H1 (cell line): ENCODE results near the gene CROT. TPM values are rescaled to one million over a fixed set of nuclear protein-coding genes. Genes with fewer than 3 reads are reported as not detected.
"Not testable (repeated sequence)": the region's sequence is repeated elsewhere in the genome, so short reads cannot be mapped to it uniquely, and the experiment has no call there.

Source experiments
- CTCF ChIA-PET: fragments of 300-600 bp; sonication (Branson Sonifier 250); formaldehyde crosslinking; loops from one replicate; lab custom pipeline; 2021; ENCODE audit not compliant: partially characterized antibody; lab: Charles Lee
- POLR2A ChIA-PET: fragments of 300-600 bp; sonication (Branson Sonifier 250); formaldehyde crosslinking; loops from one replicate; lab custom pipeline; 2021; ENCODE audit warnings: inconsistent platforms; ENCODE audit not compliant: partially characterized antibody; lab: Charles Lee
- DNase-seq, 2 experiments: peaks; one replicate each; pipeline versions ENCODE4 v3.0.0 to v3.0.0-alpha.2; 2010 to 2022; ENCODE audit warnings: low spot score in 2 of 2, low read depth in 1 of 2, mixed read lengths in 1 of 2
- FAIRE-seq: peaks from 2 replicates; lab custom pipeline; 2011; peaks lifted over from hg19 to GRCh38; lab: Jason Lieb, UNC
- H2AFZ ChIP-seq: 2 replicates; pipeline ENCODE4 v1.8.1; 2012; ENCODE audit warnings: low read length, inconsistent platforms
- H2AK5ac ChIP-seq: 2 replicates; pipeline ENCODE4 v1.6.1; 2013; ENCODE audit warnings: low read depth, low read length
- H2BK120ac ChIP-seq: replicated peaks from 2 replicates; pipeline ENCODE3; 2013; ENCODE audit warnings: low read depth, low read length, inconsistent platforms
- H2BK12ac ChIP-seq: 2 replicates; pipeline ENCODE4 v1.6.1; 2013; ENCODE audit warnings: low read depth, low read length
- H2BK15ac ChIP-seq: 2 replicates; pipeline ENCODE4 v1.6.1; 2013; ENCODE audit warnings: low read length
- H2BK20ac ChIP-seq: 2 replicates; pipeline ENCODE4 v1.6.1; 2013; ENCODE audit warnings: low read length
- H2BK5ac ChIP-seq: 2 replicates; pipeline ENCODE4 v1.6.1; 2013; ENCODE audit warnings: low read depth, low read length
- H3K14ac ChIP-seq: 2 replicates; pipeline ENCODE4 v1.6.1; 2013; ENCODE audit warnings: inconsistent platforms; ENCODE audit not compliant: insufficient read length
- H3K18ac ChIP-seq: 2 replicates; pipeline ENCODE4 v1.6.1; 2013; ENCODE audit warnings: low read length; ENCODE audit errors: extremely low read depth
- H3K23ac ChIP-seq: 2 replicates; pipeline ENCODE4 v1.6.1; 2013; ENCODE audit warnings: inconsistent platforms; ENCODE audit not compliant: insufficient read length
- H3K23me2 ChIP-seq: 2 replicates; pipeline ENCODE4 v1.6.1; 2013; ENCODE audit warnings: low read depth, low read length
- H3K27ac ChIP-seq: 2 replicates; pipeline ENCODE4 v1.6.1; 2011; ENCODE audit warnings: low read depth, low read length, inconsistent platforms
- H3K27me3 ChIP-seq, 4 experiments: replicated peaks in 1 of 4; 1 replicate in 1 of 4; 2 replicates in 3 of 4; pipeline versions ENCODE4 v1.6.1 to v1.8.1; 2011 to 2013; ENCODE audit warnings: low read length in 3 of 4, mild to moderate bottlenecking in 3 of 4, inconsistent platforms in 2 of 4, mixed read lengths in 2 of 4, moderate library complexity in 1 of 4; ENCODE audit not compliant: control insufficient read depth in 3 of 4, insufficient read depth in 3 of 4; ENCODE audit errors: extremely low read depth in 1 of 4
- H3K36me3 ChIP-seq, 4 experiments: 2 replicates each; pipeline versions ENCODE4 v1.6.1 to v1.8.1; 2011 to 2013; ENCODE audit warnings: mild to moderate bottlenecking in 4 of 4, low read length in 3 of 4, moderate library complexity in 2 of 4, control low read depth in 1 of 4, inconsistent platforms in 1 of 4; ENCODE audit not compliant: insufficient read depth in 4 of 4, control insufficient read depth in 2 of 4
- H3K4ac ChIP-seq: replicated peaks from 2 replicates; pipeline ENCODE3; 2013; ENCODE audit warnings: low read length, low read depth, mixed read lengths, inconsistent platforms; ENCODE audit not compliant: insufficient read length
- H3K4me1 ChIP-seq, 4 experiments: replicated peaks in 1 of 4; 1 replicate in 1 of 4; 2 replicates in 3 of 4; pipeline versions ENCODE4 v1.6.1 to v1.8.1; 2011 to 2013; ENCODE audit warnings: low read length in 3 of 4, inconsistent platforms in 2 of 4, mixed read lengths in 1 of 4; ENCODE audit not compliant: insufficient read depth in 4 of 4, control insufficient read depth in 3 of 4
- H3K4me2 ChIP-seq, 2 experiments: 2 replicates each; pipeline versions ENCODE4 v1.6.1 to v1.8.1; 2011 to 2013; ENCODE audit warnings: low read depth in 2 of 2, low read length in 2 of 2, control low read depth in 1 of 2, inconsistent platforms in 1 of 2, mild to moderate bottlenecking in 1 of 2; ENCODE audit not compliant: insufficient read depth in 1 of 2
- H3K4me3 ChIP-seq, 4 experiments: fragments of 200-600, 300-600 bp in 1 of 4; sonication (generic), shearing (Covaris generic), sonication (Bioruptor Twin) in 1 of 4; 2 replicates each; pipeline versions ENCODE4 v1.5.1 to v1.8.1; 2011 to 2016; ENCODE audit warnings: low read length in 4 of 4, low read depth in 3 of 4, control low read depth in 2 of 4, inconsistent platforms in 2 of 4, mild to moderate bottlenecking in 2 of 4, mixed read lengths in 1 of 4, moderate library complexity in 1 of 4; ENCODE audit not compliant: insufficient read depth in 2 of 4; ENCODE audit errors: extremely low read depth in 1 of 4
- H3K56ac ChIP-seq: replicated peaks from 2 replicates; pipeline ENCODE3; 2013; ENCODE audit warnings: low read depth, mild to moderate bottlenecking, mixed read lengths, low read length, inconsistent platforms; ENCODE audit not compliant: insufficient read length
- H3K79me1 ChIP-seq: 2 replicates; pipeline ENCODE4 v1.6.1; 2013; ENCODE audit warnings: low read depth, low read length, control low read depth
- H3K79me2 ChIP-seq, 2 experiments: 2 replicates each; pipeline versions ENCODE4 v1.6.1 to v1.8.1; 2012 to 2013; ENCODE audit warnings: low read length in 2 of 2, mild to moderate bottlenecking in 2 of 2, inconsistent platforms in 1 of 2; ENCODE audit not compliant: insufficient read depth in 2 of 2, control insufficient read depth in 1 of 2
- H3K9ac ChIP-seq, 4 experiments: replicated peaks in 1 of 4; 1 replicate in 1 of 4; 2 replicates in 3 of 4; pipeline versions ENCODE4 v1.6.1 to v1.8.1; 2011 to 2013; ENCODE audit warnings: low read depth in 3 of 4, low read length in 3 of 4, control low read depth in 2 of 4, mild to moderate bottlenecking in 2 of 4, moderate library complexity in 2 of 4, inconsistent platforms in 1 of 4; ENCODE audit errors: extremely low read depth in 1 of 4
- H3K9me3 ChIP-seq, 2 experiments: 2 replicates each; pipeline versions ENCODE4 v1.6.1 to v1.8.1; 2012 to 2013; ENCODE audit warnings: mild to moderate bottlenecking in 2 of 2, moderate library complexity in 2 of 2, control low read depth in 1 of 2, inconsistent platforms in 1 of 2, low read depth in 1 of 2, low read length in 1 of 2, mixed read lengths in 1 of 2; ENCODE audit not compliant: insufficient read depth in 2 of 2
- H4K20me1 ChIP-seq, 2 experiments: replicated peaks in 1 of 2; 2 replicates each; pipeline versions ENCODE3 to v1.8.1; 2011 to 2013; ENCODE audit warnings: inconsistent platforms in 2 of 2, low read length in 2 of 2, mild to moderate bottlenecking in 1 of 2; ENCODE audit not compliant: insufficient read depth in 2 of 2, control insufficient read depth in 1 of 2
- H4K5ac ChIP-seq: 2 replicates; pipeline ENCODE4 v1.6.1; 2013; ENCODE audit warnings: low read length, low read depth, mixed read lengths, inconsistent platforms; ENCODE audit not compliant: insufficient read length
- H4K8ac ChIP-seq: 2 replicates; pipeline ENCODE4 v1.8.0; 2013; ENCODE audit warnings: mild to moderate bottlenecking, moderate library complexity, low read length, inconsistent platforms; ENCODE audit not compliant: insufficient read depth; ENCODE audit errors: extremely low read depth
- H4K91ac ChIP-seq: replicated peaks from 2 replicates; pipeline ENCODE3; 2013; ENCODE audit warnings: low read length, mixed read lengths, inconsistent platforms; ENCODE audit not compliant: insufficient read length
- WGBS, 2 experiments: shearing (Covaris generic) in 1 of 2; methylation state at CpG; one replicate each; pipeline versions ENCODE4 v1.1.6 to v1.1.7; 2013 to 2015; ENCODE audit warnings: low lambda C conversion rate in 2 of 2, mixed read lengths in 2 of 2, inconsistent platforms in 1 of 2, low coverage in 1 of 2, missing lambda C conversion rate in 1 of 2; ENCODE audit not compliant: insufficient replicate concordance in 2 of 2, insufficient coverage in 1 of 2, insufficient read length in 1 of 2; ENCODE audit errors: extremely low coverage in 1 of 2, missing lambda C conversion rate in 1 of 2; 5-methylcytosine and 5-hydroxymethylcytosine counted together
- polyA plus RNA-seq, 7 experiments: library from polyadenylated mRNA; depleted of rRNA in 3 of 7; stranded (reverse) in 5 of 7; unstranded in 2 of 7; fragments of >200 nt in 5 of 7; fragments of 200-250 nt in 2 of 7; gene quantifications; 1 replicate in 5 of 7; 2 replicates in 1 of 7; 4 replicates in 1 of 7; pipeline versions ENCODE4 v1.2.1 to v1.2.3, GENCODE V29; 2011 to 2013; ENCODE audit warnings: missing spikeins in 2 of 7, mixed read lengths in 2 of 7
- total RNA-seq: library from RNA; stranded (reverse); fragmentation: NEBNext Ultra II Directional; extraction: Animal tissue kit (Norgen Biotek cat#: 25700); gene quantifications from 2 replicates; pipeline ENCODE4 v1.2.1, GENCODE V29; 2021

CROT gene
- total and polyA plus RNA-seq, 2 of the 8 experiments (the other 6 are each of a cell fraction or from before 2014, with no cell fraction given), result 2.2 to 5.6 TPM

GRCh38 chr7:87319154-87319581 is 26.3 kb upstream of the CROT start:
- H3K18ac ChIP-seq, FAIRE-seq, H2BK120ac ChIP-seq, H3K14ac ChIP-seq, H3K4me3 ChIP-seq, H4K5ac ChIP-seq, H3K27me3 ChIP-seq, H2BK12ac ChIP-seq, H3K4ac ChIP-seq, H4K20me1 ChIP-seq, H2BK20ac ChIP-seq, POLR2A ChIA-PET, H3K9ac ChIP-seq, H3K4me1 ChIP-seq, DNase-seq, H2AK5ac ChIP-seq, H2BK5ac ChIP-seq, H3K23ac ChIP-seq, H3K4me2 ChIP-seq, H2BK15ac ChIP-seq, H4K91ac ChIP-seq, H3K79me1 ChIP-seq, H2AFZ ChIP-seq, H3K9me3 ChIP-seq, H3K79me2 ChIP-seq, H3K27ac ChIP-seq, H3K56ac ChIP-seq, H3K23me2 ChIP-seq, H3K36me3 ChIP-seq, H4K8ac ChIP-seq: not testable (repeated sequence)
- CTCF ChIA-PET, result interaction anchor here (1.0 to 7.6 kb wide), 3 partner anchors 10 to 188 kb away, joined by 3 to 115 read pairs (median 18); no protein-coding TSS in a partner anchor
- 92% methylated on average over 8 of the region's 8 CpGs; no CpG with 5 or more reads in 1 of the 2 experiments for WGBS, 2 experiments
